GM18519 (cell line): ENCODE measurements around the gene CNST.
A peak's percentile ranks its signal among the peaks of the same experiment; 100 is the strongest.
"Not testable (repeated sequence)": the region's sequence is repeated elsewhere in the genome, so short reads cannot be mapped to it uniquely, and the experiment has no call there.

Experiments
- ATAC-seq: cut with Tn5 transposase; IDR thresholded peaks from one replicate; pipeline ENCODE4 v1.9.1; 2021; ENCODE audit warnings: mild to moderate bottlenecking, moderate library complexity; ENCODE audit not compliant: unreplicated experiment, low FRiP score

Gene CNST

GRCh38 chr1:246661451-246661850, 95.2 kb downstream of the CNST start:
- ATAC-seq, result no peak

- no peak for ATAC-seq
Measured at GRCh38 chr1:246667773-246668172, 101.5 kb downstream of the CNST start.

- no peak for ATAC-seq
Measured at GRCh38 chr1:246669659-246670058, 103.4 kb downstream of the CNST start.

GRCh38 chr1:246674049-246674448, 107.8 kb downstream of the CNST start:
- ATAC-seq, result no peak

- ATAC-seq, result no peak
Measured at GRCh38 chr1:246677842-246678241, 111.6 kb downstream of the CNST start.

GRCh38 chr1:246678816-246679793, 112.8 kb downstream of the CNST start:
- no peak for ATAC-seq

GRCh38 chr1:246679794-246680177, 113.5 kb downstream of the CNST start:
- no peak for ATAC-seq

- ATAC-seq, result no peak
Measured at GRCh38 chr1:246680190-246680589, 113.9 kb downstream of the CNST start.

GRCh38 chr1:246680696-246681130, 114.5 kb downstream of the CNST start:
- no peak for ATAC-seq

- no peak for ATAC-seq
Measured at GRCh38 chr1:246681900-246682895, 115.9 kb downstream of the CNST start.

- ATAC-seq, result no peak
Measured at GRCh38 chr1:246683521-246683920, 117.3 kb downstream of the CNST start.

- no peak for ATAC-seq
Measured at GRCh38 chr1:246687002-246687401, 120.7 kb downstream of the CNST start.

GRCh38 chr1:246689409-246690008, 123.3 kb downstream of the CNST start:
- peak; percentile 92 for ATAC-seq

GRCh38 chr1:246690100-246690499, 123.8 kb downstream of the CNST start:
- ATAC-seq, result no peak

GRCh38 chr1:246691622-246692495, 125.6 kb downstream of the CNST start:
- ATAC-seq, result no peak

- not testable (repeated sequence) for ATAC-seq
Measured at GRCh38 chr1:246694213-246694895, 128.1 kb downstream of the CNST start.

GRCh38 chr1:246695136-246695535, 128.9 kb downstream of the CNST start:
- ATAC-seq, result no peak

- ATAC-seq, result no peak
Measured at GRCh38 chr1:246695666-246696065, 129.4 kb downstream of the CNST start.

- ATAC-seq, result no peak
Measured at GRCh38 chr1:246698466-246699094, 132.3 kb downstream of the CNST start.
